DND-41 (cell line): Measurements from ENCODE around the gene PRCP.

Source experiments
- ATAC-seq: fragments of 200-7000 bp; cut with Tn5 transposase; 3 replicates; pipeline ENCODE4 v1.9.1; 2021; ENCODE audit warnings: low read depth; ENCODE audit not compliant: insufficient read depth
- DNase-seq: peaks from one replicate; pipeline ENCODE4 v3.0.0-alpha.2; 2020
- H2AFZ ChIP-seq: 2 replicates; pipeline ENCODE4 v1.6.0; 2012; ENCODE audit warnings: low read depth, low read length
- H3K27ac ChIP-seq: 2 replicates; pipeline ENCODE4 v1.5.1; 2012; ENCODE audit warnings: low read length, inconsistent platforms
- H3K27me3 ChIP-seq: fragments of 200-600 bp; sonication (generic); 2 replicates; pipeline ENCODE4 v1.6.0; 2012; ENCODE audit warnings: low read length, mild to moderate bottlenecking, inconsistent platforms; ENCODE audit not compliant: insufficient read depth, poor library complexity
- H3K36me3 ChIP-seq: 2 replicates; pipeline ENCODE4 v1.5.1; 2012; ENCODE audit warnings: low read length, inconsistent platforms; ENCODE audit not compliant: insufficient read depth
- H3K4me1 ChIP-seq: 2 replicates; pipeline ENCODE4 v1.5.1; 2012; ENCODE audit warnings: mild to moderate bottlenecking, low read length; ENCODE audit not compliant: insufficient read depth
- H3K4me2 ChIP-seq: 2 replicates; pipeline ENCODE4 v1.6.0; 2012; ENCODE audit warnings: mild to moderate bottlenecking, moderate library complexity, low read length, inconsistent platforms; ENCODE audit not compliant: insufficient read depth
- H3K4me3 ChIP-seq, 2 experiments: fragments of 200-600 bp in 1 of 2; shearing (Covaris generic) in 1 of 2; 2 replicates each; pipeline ENCODE4 v1.5.1; 2012 to 2016; ENCODE audit warnings: inconsistent platforms in 2 of 2, low read length in 2 of 2, mild to moderate bottlenecking in 2 of 2, low read depth in 1 of 2, moderate library complexity in 1 of 2
- H3K79me2 ChIP-seq: 2 replicates; pipeline ENCODE4 v1.6.0; 2012; ENCODE audit warnings: low read length, inconsistent platforms; ENCODE audit not compliant: insufficient read depth
- H3K9ac ChIP-seq: 2 replicates; pipeline ENCODE4 v1.6.0; 2012; ENCODE audit warnings: low read depth, mild to moderate bottlenecking, inconsistent platforms, low read length, moderate library complexity
- H3K9me3 ChIP-seq: 2 replicates; pipeline ENCODE4 v1.5.1; 2012; ENCODE audit warnings: low read length, moderate library complexity, mild to moderate bottlenecking, inconsistent platforms; ENCODE audit not compliant: insufficient read depth, severe bottlenecking
- H4K20me1 ChIP-seq: 2 replicates; pipeline ENCODE4 v1.6.0; 2012; ENCODE audit warnings: low read length; ENCODE audit not compliant: insufficient read depth
- EZH2 ChIP-seq: IDR thresholded peaks from 3 replicates; pipeline ENCODE4 v1.6.1; 2012; ENCODE audit warnings: borderline replicate concordance, low read depth, mild to moderate bottlenecking, moderate library complexity, low read length, inconsistent platforms; ENCODE audit not compliant: severe bottlenecking
- TF ChIP-seq, protein P1 (sequence below): IDR thresholded peaks from 2 replicates; pipeline ENCODE4 v1.5.1; 2012; ENCODE audit warnings: borderline replicate concordance, low read length, moderate library complexity, mild to moderate bottlenecking; ENCODE audit not compliant: poor library complexity, severe bottlenecking; ENCODE audit errors: extremely low read depth

Gene PRCP

DNA sequence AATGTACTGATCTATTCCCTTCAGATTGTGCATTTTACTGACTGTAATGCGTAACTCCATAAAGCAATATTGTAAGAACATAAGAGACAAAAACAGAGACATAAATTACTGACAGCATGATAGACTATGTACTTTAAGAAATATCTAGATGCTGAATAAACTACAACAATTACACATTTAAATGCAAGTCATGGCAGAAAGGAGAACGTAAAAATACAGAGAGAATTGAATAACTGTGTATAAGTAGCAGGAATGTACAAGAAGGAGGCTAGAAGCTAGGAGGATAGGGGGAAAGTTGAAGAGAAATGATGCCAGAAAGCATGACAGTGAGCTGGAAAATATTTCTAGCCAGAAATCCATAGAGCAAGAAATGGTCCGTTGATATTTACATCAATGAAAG, 92.6 kb downstream of the PRCP start:
- H3K4me1 ChIP-seq: no peaks in the 10 kb centered on the region
- H3K27me3 ChIP-seq: no peaks in the 10 kb centered on the region
- H3K9ac ChIP-seq: no peak overlapping the region
- no peaks in the 10 kb centered on the region for H3K9me3 ChIP-seq
- DNase-seq: no peak
- H3K4me3 ChIP-seq: no peak overlapping the region
- no peaks in the 10 kb centered on the region for H3K36me3 ChIP-seq
- ATAC-seq: no peak
- H2AFZ ChIP-seq: no peak overlapping the region
- no peak for TF ChIP-seq EZH2
- TF ChIP-seq, protein P1, sequence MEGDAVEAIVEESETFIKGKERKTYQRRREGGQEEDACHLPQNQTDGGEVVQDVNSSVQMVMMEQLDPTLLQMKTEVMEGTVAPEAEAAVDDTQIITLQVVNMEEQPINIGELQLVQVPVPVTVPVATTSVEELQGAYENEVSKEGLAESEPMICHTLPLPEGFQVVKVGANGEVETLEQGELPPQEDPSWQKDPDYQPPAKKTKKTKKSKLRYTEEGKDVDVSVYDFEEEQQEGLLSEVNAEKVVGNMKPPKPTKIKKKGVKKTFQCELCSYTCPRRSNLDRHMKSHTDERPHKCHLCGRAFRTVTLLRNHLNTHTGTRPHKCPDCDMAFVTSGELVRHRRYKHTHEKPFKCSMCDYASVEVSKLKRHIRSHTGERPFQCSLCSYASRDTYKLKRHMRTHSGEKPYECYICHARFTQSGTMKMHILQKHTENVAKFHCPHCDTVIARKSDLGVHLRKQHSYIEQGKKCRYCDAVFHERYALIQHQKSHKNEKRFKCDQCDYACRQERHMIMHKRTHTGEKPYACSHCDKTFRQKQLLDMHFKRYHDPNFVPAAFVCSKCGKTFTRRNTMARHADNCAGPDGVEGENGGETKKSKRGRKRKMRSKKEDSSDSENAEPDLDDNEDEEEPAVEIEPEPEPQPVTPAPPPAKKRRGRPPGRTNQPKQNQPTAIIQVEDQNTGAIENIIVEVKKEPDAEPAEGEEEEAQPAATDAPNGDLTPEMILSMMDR: no peak
- no peak overlapping the region for H3K4me2 ChIP-seq
- H4K20me1 ChIP-seq: no peaks in the 10 kb centered on the region
- no peaks in the 10 kb centered on the region for H3K79me2 ChIP-seq
- H3K27ac ChIP-seq: no peak overlapping the region

DNA sequence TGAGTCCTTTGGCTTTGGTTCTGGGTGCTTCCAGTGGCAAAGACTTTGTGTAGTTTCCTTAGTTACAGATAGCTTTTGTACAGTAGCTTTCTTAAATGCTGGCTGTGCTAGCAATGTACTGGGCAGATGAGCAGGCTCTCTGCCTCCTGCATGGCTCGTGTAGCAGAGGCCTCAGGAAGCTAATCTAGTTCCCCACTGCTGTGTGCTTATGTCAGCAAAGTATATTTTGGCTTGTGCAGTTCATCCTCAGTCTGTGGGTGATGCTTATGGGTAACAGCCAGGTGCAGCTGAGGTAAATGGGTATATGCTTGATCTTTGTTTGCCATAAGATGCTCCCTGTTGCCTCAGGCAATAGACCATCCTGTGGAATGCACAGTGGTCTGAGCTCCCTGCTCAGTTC, 97.5 kb downstream of the PRCP start:
- H2AFZ ChIP-seq: no peak overlapping the region
- no peak overlapping the region for H3K4me2 ChIP-seq
- no peak for DNase-seq

DNA sequence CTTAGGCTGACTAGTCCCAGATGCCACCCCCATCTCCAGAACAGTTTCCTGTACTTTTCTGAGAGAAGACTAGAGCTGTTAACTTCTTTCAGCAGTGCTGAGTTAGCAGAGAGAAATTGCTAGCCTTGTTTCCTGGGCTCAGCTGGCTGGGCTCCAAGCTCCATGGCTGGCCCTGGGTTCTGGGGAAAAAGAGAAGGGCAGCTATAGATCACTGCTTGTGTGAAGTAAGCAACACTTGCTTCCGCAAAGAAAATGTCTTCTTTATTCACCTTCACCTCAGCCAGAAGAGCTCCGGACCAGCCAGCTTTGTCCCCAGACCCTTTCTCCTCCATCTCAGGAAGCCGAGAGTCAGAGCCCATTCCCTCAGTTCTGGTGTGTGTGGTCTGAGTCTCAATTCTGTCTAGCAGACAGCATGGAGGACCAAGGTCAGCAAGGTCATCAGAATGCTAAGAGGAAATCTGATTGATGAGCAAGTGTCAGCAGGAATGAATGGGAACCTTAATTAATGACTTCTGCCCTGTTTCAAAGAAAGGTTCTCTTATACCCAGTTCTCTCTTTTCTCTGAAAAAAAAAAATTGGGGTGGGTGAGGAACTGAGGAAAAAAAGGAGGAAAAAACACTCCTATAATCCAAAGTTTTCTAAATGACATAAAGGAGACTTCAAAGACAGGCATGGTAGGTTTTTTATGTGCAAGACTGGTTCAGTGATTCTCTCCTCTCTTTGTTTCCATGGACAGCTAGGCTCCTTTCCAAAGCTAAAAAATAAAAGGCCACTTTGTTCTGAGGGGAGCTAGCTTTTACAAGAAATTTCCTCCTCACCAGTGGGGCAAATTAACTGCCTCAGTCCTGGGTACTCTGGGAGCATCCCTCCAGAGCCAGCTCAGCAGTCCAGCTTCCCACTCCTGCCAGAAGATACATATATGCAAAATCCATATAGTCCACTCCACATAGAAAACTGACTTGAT, 103.0 kb downstream of the PRCP start:
- H3K4me2 ChIP-seq: no peak overlapping the region
- no peak for ATAC-seq
- H3K27ac ChIP-seq: no peak overlapping the region
- no peak for DNase-seq
- no peaks in the 10 kb centered on the region for H3K9me3 ChIP-seq
- H4K20me1 ChIP-seq: no peaks in the 10 kb centered on the region
- H2AFZ ChIP-seq: no peak overlapping the region
- H3K4me1 ChIP-seq: no peaks in the 10 kb centered on the region
- no peaks in the 10 kb centered on the region for H3K79me2 ChIP-seq
- no peaks in the 10 kb centered on the region for H3K27me3 ChIP-seq
- no peak for TF ChIP-seq EZH2
- TF ChIP-seq, protein P1: no peak
- no peak overlapping the region for H3K4me3 ChIP-seq
- H3K9ac ChIP-seq: no peak overlapping the region
- no peaks in the 10 kb centered on the region for H3K36me3 ChIP-seq

More for the DNA sequence above, 97.5 kb downstream of the PRCP start:
- no peak overlapping the region for H3K4me3 ChIP-seq
- H3K27ac ChIP-seq: no peak overlapping the region
- no peak overlapping the region for H3K9ac ChIP-seq
- H3K36me3 ChIP-seq: no peaks in the 10 kb centered on the region
- no peaks in the 10 kb centered on the region for H3K9me3 ChIP-seq
- no peak for ATAC-seq
- no peaks in the 10 kb centered on the region for H3K27me3 ChIP-seq
- H4K20me1 ChIP-seq: no peaks in the 10 kb centered on the region
- H3K79me2 ChIP-seq: no peaks in the 10 kb centered on the region
- TF ChIP-seq, protein P1: no peak
- no peak for TF ChIP-seq EZH2
- H3K4me1 ChIP-seq: no peaks in the 10 kb centered on the region
